Stimulated activated CD8-positive, alpha-beta memory T cell treated with anti-CD3 and anti-CD28 coated beads, Interleukin-15, amount 100 ng/mL, for 1 hour (primary cell): ENCODE measurements around the gene CACNA2D2.

ENCODE experiments used
- DNase-seq: peaks from one replicate; pipeline ENCODE4 v3.0.0-alpha.2; 2020; ENCODE audit warnings: low read depth

The CACNA2D2 gene

GRCh38 chr3:50502225-50502583 is 1.2 kb downstream of the CACNA2D2 start:
- no peak for DNase-seq

- no peak for DNase-seq
Observed at GRCh38 chr3:50495609-50496423, 7.6 kb downstream of the CACNA2D2 start.

GRCh38 chr3:50494126-50494525 is 9.3 kb downstream of the CACNA2D2 start:
- DNase-seq, result no peak

- no peak for DNase-seq
Observed at GRCh38 chr3:50493623-50494022, 9.8 kb downstream of the CACNA2D2 start.

GRCh38 chr3:50493086-50493485 is 10.3 kb downstream of the CACNA2D2 start:
- no peak for DNase-seq

- DNase-seq, result no peak
Observed at GRCh38 chr3:50491023-50491422, 12.4 kb downstream of the CACNA2D2 start.

- no peak for DNase-seq
Observed at GRCh38 chr3:50490424-50490823, 13.0 kb downstream of the CACNA2D2 start.

- no peak for DNase-seq
Observed at GRCh38 chr3:50487181-50487580, 16.3 kb downstream of the CACNA2D2 start.

GRCh38 chr3:50486219-50486888 is 17.1 kb downstream of the CACNA2D2 start:
- DNase-seq, result no peak

GRCh38 chr3:50484722-50485121 is 18.7 kb downstream of the CACNA2D2 start:
- no peak for DNase-seq

- no peak for DNase-seq
Observed at GRCh38 chr3:50483374-50483773, 20.1 kb downstream of the CACNA2D2 start.

- DNase-seq, result no peak
Observed at GRCh38 chr3:50481992-50482391, 21.4 kb downstream of the CACNA2D2 start.

GRCh38 chr3:50480471-50480870 is 23.0 kb downstream of the CACNA2D2 start:
- DNase-seq, result no peak

GRCh38 chr3:50479523-50479922 is 23.9 kb downstream of the CACNA2D2 start:
- DNase-seq, result no peak

- no peak for DNase-seq
Observed at GRCh38 chr3:50478671-50479260, 24.7 kb downstream of the CACNA2D2 start.

GRCh38 chr3:50478051-50478450 is 25.4 kb downstream of the CACNA2D2 start:
- DNase-seq, result no peak

- no peak for DNase-seq
Observed at GRCh38 chr3:50475348-50475747, 28.1 kb downstream of the CACNA2D2 start.

GRCh38 chr3:50474717-50475116 is 28.7 kb downstream of the CACNA2D2 start:
- no peak for DNase-seq

GRCh38 chr3:50473768-50474167 is 29.7 kb downstream of the CACNA2D2 start:
- no peak for DNase-seq

- DNase-seq, result no peak
Observed at GRCh38 chr3:50472958-50473357, 30.5 kb downstream of the CACNA2D2 start.

- DNase-seq, result no peak
Observed at GRCh38 chr3:50470658-50471057, 32.8 kb downstream of the CACNA2D2 start.

GRCh38 chr3:50467919-50468318 is 35.5 kb downstream of the CACNA2D2 start:
- no peak for DNase-seq

- no peak for DNase-seq
Observed at GRCh38 chr3:50466177-50466576, 37.3 kb downstream of the CACNA2D2 start.
